Measurements from ENCODE around the gene MATN1.

Gene MATN1

DNA sequence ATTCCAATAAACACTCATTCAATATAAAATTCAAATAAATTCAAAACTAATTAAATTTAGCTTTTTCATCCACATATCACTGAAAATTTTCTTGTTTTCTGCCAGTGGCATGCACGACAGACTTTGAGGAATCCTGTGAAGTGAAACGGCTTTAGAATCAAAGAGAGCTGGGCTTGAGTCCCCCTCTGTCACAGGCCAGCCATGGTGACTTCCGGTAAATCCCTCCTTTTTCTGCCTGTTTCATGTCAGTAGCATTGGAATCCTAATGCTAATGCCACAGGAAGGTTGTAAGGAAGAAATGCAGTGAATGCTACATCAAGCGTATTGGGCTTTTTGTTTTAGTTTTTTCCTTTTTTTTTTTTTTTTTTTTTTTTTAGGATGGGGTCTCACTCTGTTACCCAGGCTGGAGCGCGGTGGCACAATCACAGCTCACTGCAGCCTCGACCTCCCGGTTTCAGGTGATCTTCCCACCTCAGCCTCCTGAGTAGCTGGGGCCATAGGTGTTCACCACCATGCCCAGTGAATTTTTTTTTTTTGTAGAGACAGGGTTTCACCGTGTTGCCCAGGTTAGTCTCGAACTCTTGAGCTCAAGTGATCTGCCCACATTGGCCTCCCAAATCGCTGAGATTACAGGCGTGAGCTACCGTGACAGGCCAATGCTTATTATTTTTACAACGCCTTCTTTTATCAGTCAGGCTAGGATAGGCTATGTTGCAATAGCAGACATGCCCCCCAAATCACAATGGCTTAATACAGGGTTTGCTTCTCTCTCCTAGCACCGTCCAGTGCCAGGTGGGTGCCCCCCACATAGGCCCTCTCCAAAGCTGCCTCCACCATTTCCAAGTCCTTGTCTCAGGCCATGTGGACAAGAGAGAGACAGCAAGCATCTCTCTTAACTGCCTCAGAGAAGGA is 3.6 kb upstream of the MATN1 start:
- H3K4me2 ChIP-seq (ENCODE audit: low read length), result no peak overlapping the region
- H3K9me3 ChIP-seq (ENCODE audit: control insufficient read depth, insufficient read depth, low read length), result no peaks in the 10 kb centered on the region
- no peaks in the 10 kb centered on the region for H3K79me2 ChIP-seq (ENCODE audit: control insufficient read depth, low read length)
- no peaks in the 10 kb centered on the region for H3K9me2 ChIP-seq (replicated peaks; ENCODE audit: control insufficient read depth, low read length)
- peaks cover 44% of the 10 kb centered on the region for H3K4me1 ChIP-seq (ENCODE audit: control insufficient read depth, low read length)
- TF ChIP-seq, protein P1, sequence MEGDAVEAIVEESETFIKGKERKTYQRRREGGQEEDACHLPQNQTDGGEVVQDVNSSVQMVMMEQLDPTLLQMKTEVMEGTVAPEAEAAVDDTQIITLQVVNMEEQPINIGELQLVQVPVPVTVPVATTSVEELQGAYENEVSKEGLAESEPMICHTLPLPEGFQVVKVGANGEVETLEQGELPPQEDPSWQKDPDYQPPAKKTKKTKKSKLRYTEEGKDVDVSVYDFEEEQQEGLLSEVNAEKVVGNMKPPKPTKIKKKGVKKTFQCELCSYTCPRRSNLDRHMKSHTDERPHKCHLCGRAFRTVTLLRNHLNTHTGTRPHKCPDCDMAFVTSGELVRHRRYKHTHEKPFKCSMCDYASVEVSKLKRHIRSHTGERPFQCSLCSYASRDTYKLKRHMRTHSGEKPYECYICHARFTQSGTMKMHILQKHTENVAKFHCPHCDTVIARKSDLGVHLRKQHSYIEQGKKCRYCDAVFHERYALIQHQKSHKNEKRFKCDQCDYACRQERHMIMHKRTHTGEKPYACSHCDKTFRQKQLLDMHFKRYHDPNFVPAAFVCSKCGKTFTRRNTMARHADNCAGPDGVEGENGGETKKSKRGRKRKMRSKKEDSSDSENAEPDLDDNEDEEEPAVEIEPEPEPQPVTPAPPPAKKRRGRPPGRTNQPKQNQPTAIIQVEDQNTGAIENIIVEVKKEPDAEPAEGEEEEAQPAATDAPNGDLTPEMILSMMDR (IDR thresholded peaks at IDR 0.05; ENCODE audit: low read depth, low read length, poor library complexity, severe bottlenecking), result no peak
- no peak for TF ChIP-seq EZH2phosphoT487 (IDR thresholded peaks at IDR 0.05; ENCODE audit: borderline replicate concordance, low read length)
- no peak overlapping the region for H3K4me3 ChIP-seq (ENCODE audit: low read length)
- 0 out of 2 replicates have a peak, but pooled peaks cover 4% of the 10 kb centered on the region for H4K20me1 ChIP-seq (ENCODE audit: control insufficient read depth, insufficient read depth, low read depth, low read length)
- no peaks in the 10 kb centered on the region for H3K27me3 ChIP-seq (ENCODE audit: control insufficient read depth, low read length)
- no peak overlapping the region for H3K27ac ChIP-seq (ENCODE audit: low read depth, low read length)
- H3K36me3 ChIP-seq (ENCODE audit: control insufficient read depth, low read length), result no peaks in the 10 kb centered on the region
- no peaks in the 10 kb centered on the region for H3F3A ChIP-seq (ENCODE audit: control insufficient read depth, insufficient read depth)

DNA sequence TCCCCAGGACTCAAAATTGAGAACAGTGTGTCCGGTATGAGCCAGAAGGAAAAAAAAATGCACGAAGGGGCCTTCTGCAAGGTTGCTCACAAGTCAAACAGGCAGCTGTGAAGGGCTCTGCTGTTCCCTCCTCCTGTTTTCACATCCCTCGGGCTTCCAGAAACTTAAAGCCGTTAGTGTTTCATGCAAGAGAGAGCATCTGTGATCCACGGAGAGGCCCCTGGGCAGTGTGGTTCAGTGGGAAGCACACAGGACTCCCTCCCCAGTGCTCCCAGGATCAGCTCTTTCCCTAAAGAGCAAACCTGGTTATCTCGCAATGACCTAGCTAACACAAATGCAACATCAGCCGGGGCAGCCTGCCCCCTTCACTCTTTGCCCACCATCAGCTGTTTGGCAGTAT is 2.9 kb upstream of the MATN1 start:
- Histone ChIP-seq H3K79me2 (ENCODE audit: control insufficient read depth, low read length) (no peaks in the 10 kb centered on the region), H3K27me3 (ENCODE audit: control insufficient read depth, low read length) (no peaks in the 10 kb centered on the region), H3K4me1 (ENCODE audit: control insufficient read depth, low read length) (peaks cover 38% of the 10 kb centered on the region), H3F3A (ENCODE audit: control insufficient read depth, insufficient read depth) (no peaks in the 10 kb centered on the region), H3K9me3 (ENCODE audit: control insufficient read depth, insufficient read depth, low read length) (no peaks in the 10 kb centered on the region), H3K4me2 (ENCODE audit: low read length) (no peak overlapping the region), H3K9me2 (replicated peaks; ENCODE audit: control insufficient read depth, low read length) (no peaks in the 10 kb centered on the region), H4K20me1 (ENCODE audit: control insufficient read depth, insufficient read depth, low read depth, low read length) (0 out of 2 replicates have a peak, but pooled peaks cover 4% of the 10 kb centered on the region), H3K27ac (ENCODE audit: low read depth, low read length) (no peak overlapping the region), H3K4me3 (ENCODE audit: low read length) (no peak overlapping the region), H3K36me3 (ENCODE audit: control insufficient read depth, low read length) (no peaks in the 10 kb centered on the region)
- TF ChIP-seq EZH2phosphoT487 (IDR thresholded peaks at IDR 0.05; ENCODE audit: borderline replicate concordance, low read length), result no peak
- TF ChIP-seq, protein P1 (IDR thresholded peaks at IDR 0.05; ENCODE audit: low read depth, low read length, poor library complexity, severe bottlenecking), result no peak

DNA sequence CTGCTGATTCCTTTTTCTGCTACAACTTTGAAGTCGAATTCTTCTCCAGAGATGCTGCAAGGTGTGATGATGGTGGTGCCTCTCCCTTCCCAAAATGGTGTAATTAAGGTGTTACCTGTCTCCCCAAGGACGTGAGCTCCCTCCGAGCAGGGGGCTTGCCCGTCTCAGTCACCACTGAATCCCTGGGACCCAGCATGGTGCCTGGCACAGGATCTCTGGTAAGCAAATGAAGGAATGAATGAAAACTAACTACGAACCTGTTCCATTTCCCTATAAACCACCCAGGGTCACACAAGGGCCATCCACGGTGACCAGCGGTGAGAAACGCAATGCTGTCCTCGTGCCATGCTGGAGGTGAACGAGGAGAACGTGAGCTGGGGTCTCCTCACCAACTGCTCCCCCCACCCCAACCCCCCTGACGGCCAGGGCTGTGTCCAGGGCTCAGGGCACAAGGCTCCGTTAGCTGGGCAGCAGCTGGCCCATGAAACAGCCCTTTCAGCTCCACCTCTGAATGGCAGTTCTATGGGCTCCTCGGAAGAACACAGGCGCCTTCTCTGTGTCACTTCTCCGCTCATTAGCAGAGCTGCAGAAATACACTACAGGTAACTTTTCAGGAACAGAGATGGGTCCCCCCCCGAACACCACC is 2.2 kb upstream of the MATN1 start:
- H3K4me1 ChIP-seq (ENCODE audit: control insufficient read depth, low read length), result peaks cover 35% of the 10 kb centered on the region
- no peak overlapping the region for H3K27ac ChIP-seq (ENCODE audit: low read depth, low read length)
- H3K4me2 ChIP-seq (ENCODE audit: low read length), result no peak overlapping the region
- no peaks in the 10 kb centered on the region for H3K27me3 ChIP-seq (ENCODE audit: control insufficient read depth, low read length)
- no peaks in the 10 kb centered on the region for H3K9me2 ChIP-seq (replicated peaks; ENCODE audit: control insufficient read depth, low read length)
- 0 out of 2 replicates have a peak, but pooled peaks cover 4% of the 10 kb centered on the region for H4K20me1 ChIP-seq (ENCODE audit: control insufficient read depth, insufficient read depth, low read depth, low read length)
- no peaks in the 10 kb centered on the region for H3K9me3 ChIP-seq (ENCODE audit: control insufficient read depth, insufficient read depth, low read length)
- no peak for TF ChIP-seq EZH2phosphoT487 (IDR thresholded peaks at IDR 0.05; ENCODE audit: borderline replicate concordance, low read length)
- TF ChIP-seq, protein P1 (IDR thresholded peaks at IDR 0.05; ENCODE audit: low read depth, low read length, poor library complexity, severe bottlenecking), result no peak
- H3K4me3 ChIP-seq (ENCODE audit: low read length), result no peak overlapping the region
- no peaks in the 10 kb centered on the region for H3K79me2 ChIP-seq (ENCODE audit: control insufficient read depth, low read length)
- no peaks in the 10 kb centered on the region for H3K36me3 ChIP-seq (ENCODE audit: control insufficient read depth, low read length)
- no peaks in the 10 kb centered on the region for H3F3A ChIP-seq (ENCODE audit: control insufficient read depth, insufficient read depth)
